Measurements from ENCODE around the gene PRICKLE4.

DNA sequence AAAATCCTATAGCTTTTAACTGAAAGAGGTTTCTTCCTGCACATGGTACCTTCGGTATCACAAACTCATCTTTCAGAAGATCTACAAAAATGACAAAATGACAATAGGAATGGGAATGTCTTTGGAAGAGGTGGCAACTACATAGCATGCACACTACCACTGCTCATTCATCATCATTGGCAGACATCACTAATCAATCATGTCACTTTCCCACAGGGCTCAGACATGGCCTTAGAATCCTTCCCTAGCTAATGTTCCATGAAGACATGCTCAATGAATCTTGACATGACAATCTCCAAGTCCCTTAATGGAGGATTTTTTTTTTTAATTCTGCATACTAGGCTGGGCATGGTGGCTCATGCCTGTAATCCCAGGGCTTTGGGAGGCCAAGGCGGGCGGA, 30.2 kb upstream of the PRICKLE4 start:
- TF ChIP-seq, protein P1, sequence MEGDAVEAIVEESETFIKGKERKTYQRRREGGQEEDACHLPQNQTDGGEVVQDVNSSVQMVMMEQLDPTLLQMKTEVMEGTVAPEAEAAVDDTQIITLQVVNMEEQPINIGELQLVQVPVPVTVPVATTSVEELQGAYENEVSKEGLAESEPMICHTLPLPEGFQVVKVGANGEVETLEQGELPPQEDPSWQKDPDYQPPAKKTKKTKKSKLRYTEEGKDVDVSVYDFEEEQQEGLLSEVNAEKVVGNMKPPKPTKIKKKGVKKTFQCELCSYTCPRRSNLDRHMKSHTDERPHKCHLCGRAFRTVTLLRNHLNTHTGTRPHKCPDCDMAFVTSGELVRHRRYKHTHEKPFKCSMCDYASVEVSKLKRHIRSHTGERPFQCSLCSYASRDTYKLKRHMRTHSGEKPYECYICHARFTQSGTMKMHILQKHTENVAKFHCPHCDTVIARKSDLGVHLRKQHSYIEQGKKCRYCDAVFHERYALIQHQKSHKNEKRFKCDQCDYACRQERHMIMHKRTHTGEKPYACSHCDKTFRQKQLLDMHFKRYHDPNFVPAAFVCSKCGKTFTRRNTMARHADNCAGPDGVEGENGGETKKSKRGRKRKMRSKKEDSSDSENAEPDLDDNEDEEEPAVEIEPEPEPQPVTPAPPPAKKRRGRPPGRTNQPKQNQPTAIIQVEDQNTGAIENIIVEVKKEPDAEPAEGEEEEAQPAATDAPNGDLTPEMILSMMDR (IDR thresholded peaks at IDR 0.05), result no peak
- no peak for TF ChIP-seq EZH2 (IDR thresholded peaks at IDR 0.05; ENCODE audit: borderline replicate concordance, insufficient read depth, low read depth, low read length, poor library complexity, severe bottlenecking)

Data from B cell (primary cell).